AG04449 (cell line): Measurements from ENCODE around the gene LAMA5.

Source experiments
- CTCF ChIA-PET: fragments of 350-600 bp; formaldehyde crosslinking; extraction: SDS; loops from one replicate; lab custom pipeline; 2021; ENCODE audit warnings: antibody characterized with exemption; lab: Yijun Ruan, JAX
- POLR2A ChIA-PET: fragments of 400-600, 350-600 bp; formaldehyde crosslinking; extraction: SDS; loops from one replicate; lab custom pipeline; 2020; ENCODE audit warnings: antibody characterized with exemption, inconsistent platforms; lab: Yijun Ruan, JAX
- DNase-seq: peaks from one replicate; pipeline ENCODE4 v3.0.0-alpha.2; 2010; ENCODE audit warnings: low read depth, low spot score
- H3K4me3 ChIP-seq: 2 replicates; pipeline ENCODE4 v1.5.1; 2011; ENCODE audit warnings: low read depth, mild to moderate bottlenecking, control low read depth, low read length
- CTCF ChIP-seq: IDR thresholded peaks from one replicate; pipeline ENCODE4 v1.5.1; 2011; ENCODE audit warnings: mild to moderate bottlenecking, moderate library complexity, low read length, control low read depth, inconsistent platforms; ENCODE audit not compliant: insufficient read depth; ENCODE audit errors: missing control alignments

LAMA5 gene

GRCh38 chr20:62288535-62289105 lies 78.5 kb downstream of the LAMA5 start:
- CTCF ChIA-PET, result interaction anchor here (1.0 kb wide), 1 partner anchor 10 kb away, joined by 3 read pairs; no protein-coding TSS in a partner anchor
- POLR2A ChIA-PET, result no interaction called here

GRCh38 chr20:62287759-62288534 lies 79.2 kb downstream of the LAMA5 start:
- no peak for DNase-seq
- no peak for TF ChIP-seq CTCF
- CTCF ChIA-PET, result interaction anchor here (1.0 kb wide), 1 partner anchor 11 kb away, joined by 3 read pairs; no protein-coding TSS in a partner anchor

More at GRCh38 chr20:62288535-62289105, 78.5 kb downstream of the LAMA5 start:
- DNase-seq, result no peak
- H3K4me3 ChIP-seq, result no peak overlapping the region
- no peak for TF ChIP-seq CTCF

DNA sequence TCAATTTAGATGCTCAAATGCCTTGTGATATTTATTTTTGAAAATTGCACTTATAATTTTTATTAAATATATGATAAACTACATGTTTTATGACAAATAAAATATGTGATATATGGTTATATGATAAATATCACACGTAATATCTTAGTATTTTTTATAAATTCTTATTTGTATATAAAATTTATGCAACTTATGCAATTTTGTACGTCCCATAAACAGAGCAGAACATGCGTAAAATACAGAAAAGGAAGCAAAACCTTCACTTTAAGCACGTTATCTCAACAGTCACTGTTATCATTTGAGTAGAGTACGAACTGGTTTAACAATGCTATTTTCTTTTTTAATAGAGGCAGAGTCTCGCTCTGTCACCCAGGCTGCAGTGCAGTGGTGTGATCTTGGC lies 80.0 kb downstream of the LAMA5 start:
- TF ChIP-seq CTCF, result no peak
- H3K4me3 ChIP-seq, result no peak overlapping the region
- no peak for DNase-seq
- ChIA-PET CTCF (no interaction called here), POLR2A (no interaction called here)

More at GRCh38 chr20:62287759-62288534, 79.2 kb downstream of the LAMA5 start:
- H3K4me3 ChIP-seq, result no peak overlapping the region
- POLR2A ChIA-PET, result no interaction called here

DNA sequence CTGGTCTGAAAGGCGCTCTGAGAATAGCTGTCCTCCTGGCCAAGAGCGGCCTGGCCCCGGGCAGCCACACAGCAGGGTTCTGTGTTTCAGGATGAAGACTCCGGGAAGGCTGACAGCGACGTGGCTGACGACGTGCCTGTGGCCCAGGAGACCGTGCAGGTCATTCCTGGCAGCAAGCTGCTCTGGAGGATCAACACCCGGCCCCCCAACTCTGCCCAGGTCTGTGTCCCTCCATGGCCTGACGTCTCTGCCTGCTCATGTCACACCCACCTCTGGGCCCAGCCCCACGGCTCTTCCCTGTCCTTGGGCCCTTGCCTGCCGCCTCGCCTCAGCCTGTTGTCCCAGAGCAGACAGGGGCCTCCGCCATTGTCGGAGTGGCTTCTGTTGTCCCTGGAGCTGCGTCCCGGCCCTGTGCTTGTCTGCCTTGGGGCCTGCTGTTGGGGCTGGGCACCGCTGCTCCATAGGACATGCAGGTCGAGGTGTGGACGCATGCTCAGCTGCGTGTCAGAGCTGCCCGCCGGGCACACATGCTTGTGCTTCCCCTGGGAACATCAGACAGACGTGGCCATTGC lies 80.5 kb downstream of the LAMA5 start:
- DNase-seq, result no peak
- CTCF ChIA-PET, result interaction anchor here (1.3 to 3.6 kb wide), 2 partner anchors 13 to 14 kb away, joined by 3 to 20 read pairs; partner anchors contain the start of gene ADRM1
- no peak overlapping the region for H3K4me3 ChIP-seq
- TF ChIP-seq CTCF, result no peak
- POLR2A ChIA-PET, result no interaction called here

- no peak for DNase-seq
- POLR2A ChIA-PET, result no interaction called here
- TF ChIP-seq CTCF, result no peak
- CTCF ChIA-PET, result interaction anchor here (1.3 to 3.6 kb wide), 2 partner anchors 12 to 15 kb away, joined by 3 to 20 read pairs; partner anchors contain the start of gene ADRM1
- no peak overlapping the region for H3K4me3 ChIP-seq
Observed at GRCh38 chr20:62285722-62286121, 81.4 kb downstream of the LAMA5 start.

GRCh38 chr20:62285151-62285550 lies 82.0 kb downstream of the LAMA5 start:
- no peak for TF ChIP-seq CTCF
- DNase-seq, result no peak
- ChIA-PET CTCF (interaction anchor here (0.9 to 3.6 kb wide), 4 partner anchors 16 to 276 kb away, joined by 3 to 20 read pairs (median 3); partner anchors contain the start of gene ADRM1), POLR2A (no interaction called here)
- no peak overlapping the region for H3K4me3 ChIP-seq
